ENCODE data around the gene MED17.

Gene MED17, protein sequence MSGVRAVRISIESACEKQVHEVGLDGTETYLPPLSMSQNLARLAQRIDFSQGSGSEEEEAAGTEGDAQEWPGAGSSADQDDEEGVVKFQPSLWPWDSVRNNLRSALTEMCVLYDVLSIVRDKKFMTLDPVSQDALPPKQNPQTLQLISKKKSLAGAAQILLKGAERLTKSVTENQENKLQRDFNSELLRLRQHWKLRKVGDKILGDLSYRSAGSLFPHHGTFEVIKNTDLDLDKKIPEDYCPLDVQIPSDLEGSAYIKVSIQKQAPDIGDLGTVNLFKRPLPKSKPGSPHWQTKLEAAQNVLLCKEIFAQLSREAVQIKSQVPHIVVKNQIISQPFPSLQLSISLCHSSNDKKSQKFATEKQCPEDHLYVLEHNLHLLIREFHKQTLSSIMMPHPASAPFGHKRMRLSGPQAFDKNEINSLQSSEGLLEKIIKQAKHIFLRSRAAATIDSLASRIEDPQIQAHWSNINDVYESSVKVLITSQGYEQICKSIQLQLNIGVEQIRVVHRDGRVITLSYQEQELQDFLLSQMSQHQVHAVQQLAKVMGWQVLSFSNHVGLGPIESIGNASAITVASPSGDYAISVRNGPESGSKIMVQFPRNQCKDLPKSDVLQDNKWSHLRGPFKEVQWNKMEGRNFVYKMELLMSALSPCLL

GRCh38 chr11:93784145-93784934 lies at the start of gene MED17:
Gene MED17 (plus strand): TSS chr11:93784282. CDS start chr11:93784514, 232 bp downstream.
- peaks cover 12% of the 10 kb centered on the region for H3K4me1 ChIP-seq (ENCODE audit: insufficient read depth, poor library complexity, severe bottlenecking)
- peaks cover 1% of the 10 kb centered on the region for H3K9me3 ChIP-seq (ENCODE audit: severe bottlenecking)
- H3K36me3 ChIP-seq (ENCODE audit: low read depth): peaks cover 35% of the 10 kb centered on the region
- ATAC-seq (ENCODE audit: low read depth): peak; percentile 97
- TF ChIP-seq, protein P1, sequence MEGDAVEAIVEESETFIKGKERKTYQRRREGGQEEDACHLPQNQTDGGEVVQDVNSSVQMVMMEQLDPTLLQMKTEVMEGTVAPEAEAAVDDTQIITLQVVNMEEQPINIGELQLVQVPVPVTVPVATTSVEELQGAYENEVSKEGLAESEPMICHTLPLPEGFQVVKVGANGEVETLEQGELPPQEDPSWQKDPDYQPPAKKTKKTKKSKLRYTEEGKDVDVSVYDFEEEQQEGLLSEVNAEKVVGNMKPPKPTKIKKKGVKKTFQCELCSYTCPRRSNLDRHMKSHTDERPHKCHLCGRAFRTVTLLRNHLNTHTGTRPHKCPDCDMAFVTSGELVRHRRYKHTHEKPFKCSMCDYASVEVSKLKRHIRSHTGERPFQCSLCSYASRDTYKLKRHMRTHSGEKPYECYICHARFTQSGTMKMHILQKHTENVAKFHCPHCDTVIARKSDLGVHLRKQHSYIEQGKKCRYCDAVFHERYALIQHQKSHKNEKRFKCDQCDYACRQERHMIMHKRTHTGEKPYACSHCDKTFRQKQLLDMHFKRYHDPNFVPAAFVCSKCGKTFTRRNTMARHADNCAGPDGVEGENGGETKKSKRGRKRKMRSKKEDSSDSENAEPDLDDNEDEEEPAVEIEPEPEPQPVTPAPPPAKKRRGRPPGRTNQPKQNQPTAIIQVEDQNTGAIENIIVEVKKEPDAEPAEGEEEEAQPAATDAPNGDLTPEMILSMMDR (IDR thresholded peaks at IDR 0.05; ENCODE audit: poor library complexity, severe bottlenecking): peak; percentile 45
- peak within 1 kb of the TSS; percentile 66 for H3K4me3 ChIP-seq (ENCODE audit: severe bottlenecking)
- DNase-seq (ENCODE audit: low spot score): peak; percentile 90
- H3K27ac ChIP-seq (ENCODE audit: poor library complexity, severe bottlenecking): peak within 1 kb of the TSS; percentile 69
- H3K27me3 ChIP-seq (ENCODE audit: insufficient read depth, poor library complexity, severe bottlenecking): no peaks in the 10 kb centered on the region

- H3K27me3 ChIP-seq (ENCODE audit: insufficient read depth, poor library complexity, severe bottlenecking): no peaks in the 10 kb centered on the region
- ATAC-seq (ENCODE audit: low read depth) (0 out of 3 replicates have a peak, but pooled peaks have one; percentile 5), DNase-seq (ENCODE audit: low spot score) (no peak)
- H3K4me1 ChIP-seq (ENCODE audit: insufficient read depth, poor library complexity, severe bottlenecking): peaks cover 35% of the 10 kb centered on the region
- H3K27ac ChIP-seq (ENCODE audit: poor library complexity, severe bottlenecking): peak overlapping the region; percentile 87
- no peaks in the 10 kb centered on the region for H3K9me3 ChIP-seq (ENCODE audit: severe bottlenecking)
- TF ChIP-seq, protein P1 (IDR thresholded peaks at IDR 0.05; ENCODE audit: poor library complexity, severe bottlenecking): no peak
- no peak overlapping the region for H3K4me3 ChIP-seq (ENCODE audit: severe bottlenecking)
- H3K36me3 ChIP-seq (ENCODE audit: low read depth): peaks cover 100% of the 10 kb centered on the region
Measured at GRCh38 chr11:93734427-93735222, 49.5 kb upstream of the MED17 start.

GRCh38 chr11:93735627-93736026 lies 48.5 kb upstream of the MED17 start:
- Histone ChIP-seq H3K9me3 (ENCODE audit: severe bottlenecking) (no peaks in the 10 kb centered on the region), H3K4me1 (ENCODE audit: insufficient read depth, poor library complexity, severe bottlenecking) (peaks cover 36% of the 10 kb centered on the region), H3K27ac (ENCODE audit: poor library complexity, severe bottlenecking) (peak overlapping the region; percentile 87), H3K36me3 (ENCODE audit: low read depth) (peaks cover 100% of the 10 kb centered on the region), H3K27me3 (ENCODE audit: insufficient read depth, poor library complexity, severe bottlenecking) (no peaks in the 10 kb centered on the region), H3K4me3 (ENCODE audit: severe bottlenecking) (no peak overlapping the region)
- no peak for ATAC-seq (ENCODE audit: low read depth)
- TF ChIP-seq, protein P1 (IDR thresholded peaks at IDR 0.05; ENCODE audit: poor library complexity, severe bottlenecking): no peak
- DNase-seq (ENCODE audit: low spot score): no peak

DNA sequence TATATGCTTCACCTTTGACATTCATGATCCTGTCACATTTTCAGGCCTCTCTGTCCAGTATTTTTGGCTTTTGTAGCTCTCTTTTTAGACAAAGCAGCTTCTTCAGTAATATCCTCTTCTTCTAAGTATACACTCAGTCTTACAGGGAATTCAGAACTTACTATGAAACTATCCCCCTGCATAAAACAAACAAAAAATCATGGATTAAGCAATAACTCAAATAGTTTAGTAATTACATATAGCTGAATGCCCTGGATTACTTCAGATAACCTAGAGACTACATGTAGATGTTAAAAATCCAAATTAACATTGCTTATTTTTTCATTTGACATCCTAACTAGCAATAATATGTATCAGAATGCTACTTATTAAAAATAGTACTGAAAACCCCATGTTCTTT lies 48.0 kb upstream of the MED17 start:
- H3K27ac ChIP-seq (ENCODE audit: poor library complexity, severe bottlenecking): peak overlapping the region; percentile 87
- H3K4me1 ChIP-seq (ENCODE audit: insufficient read depth, poor library complexity, severe bottlenecking): peaks cover 36% of the 10 kb centered on the region
- TF ChIP-seq, protein P1 (IDR thresholded peaks at IDR 0.05; ENCODE audit: poor library complexity, severe bottlenecking): no peak
- ATAC-seq (ENCODE audit: low read depth) (no peak), DNase-seq (ENCODE audit: low spot score) (no peak)
- H3K27me3 ChIP-seq (ENCODE audit: insufficient read depth, poor library complexity, severe bottlenecking): no peaks in the 10 kb centered on the region
- H3K36me3 ChIP-seq (ENCODE audit: low read depth): peaks cover 96% of the 10 kb centered on the region
- H3K4me3 ChIP-seq (ENCODE audit: severe bottlenecking): no peak overlapping the region
- H3K9me3 ChIP-seq (ENCODE audit: severe bottlenecking): no peaks in the 10 kb centered on the region

Measured in RWPE2 (cell line).